AG09309 (cell line): ENCODE results near the gene CXCR5.
A peak's percentile ranks its signal among the peaks of the same experiment; 100 is the strongest.

Source experiments
- DNase-seq: peaks from one replicate; pipeline ENCODE4 v3.0.0-alpha.2; 2010; ENCODE audit warnings: low read depth
- H3K4me3 ChIP-seq: 2 replicates; pipeline ENCODE4 v1.5.1; 2011; ENCODE audit warnings: mild to moderate bottlenecking, low read depth, low read length, moderate library complexity; ENCODE audit not compliant: control insufficient read depth
- TF ChIP-seq, protein P1 (sequence below): IDR thresholded peaks from 2 replicates; pipeline ENCODE4 v1.5.1; 2011; ENCODE audit warnings: mild to moderate bottlenecking, low read depth, low read length, inconsistent platforms; ENCODE audit not compliant: insufficient read depth, control insufficient read depth; ENCODE audit errors: missing control alignments

Gene CXCR5

GRCh38 chr11:118889797-118890196 is 6.1 kb downstream of the CXCR5 start:
- H3K4me3 ChIP-seq, result no peak overlapping the region
- TF ChIP-seq, protein P1, sequence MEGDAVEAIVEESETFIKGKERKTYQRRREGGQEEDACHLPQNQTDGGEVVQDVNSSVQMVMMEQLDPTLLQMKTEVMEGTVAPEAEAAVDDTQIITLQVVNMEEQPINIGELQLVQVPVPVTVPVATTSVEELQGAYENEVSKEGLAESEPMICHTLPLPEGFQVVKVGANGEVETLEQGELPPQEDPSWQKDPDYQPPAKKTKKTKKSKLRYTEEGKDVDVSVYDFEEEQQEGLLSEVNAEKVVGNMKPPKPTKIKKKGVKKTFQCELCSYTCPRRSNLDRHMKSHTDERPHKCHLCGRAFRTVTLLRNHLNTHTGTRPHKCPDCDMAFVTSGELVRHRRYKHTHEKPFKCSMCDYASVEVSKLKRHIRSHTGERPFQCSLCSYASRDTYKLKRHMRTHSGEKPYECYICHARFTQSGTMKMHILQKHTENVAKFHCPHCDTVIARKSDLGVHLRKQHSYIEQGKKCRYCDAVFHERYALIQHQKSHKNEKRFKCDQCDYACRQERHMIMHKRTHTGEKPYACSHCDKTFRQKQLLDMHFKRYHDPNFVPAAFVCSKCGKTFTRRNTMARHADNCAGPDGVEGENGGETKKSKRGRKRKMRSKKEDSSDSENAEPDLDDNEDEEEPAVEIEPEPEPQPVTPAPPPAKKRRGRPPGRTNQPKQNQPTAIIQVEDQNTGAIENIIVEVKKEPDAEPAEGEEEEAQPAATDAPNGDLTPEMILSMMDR, result no peak
- DNase-seq, result peak; percentile 51

- H3K4me3 ChIP-seq, result no peak overlapping the region
- no peak for DNase-seq
- TF ChIP-seq, protein P1, result no peak
These were observed 8.8 kb downstream of the CXCR5 start for GRCh38 chr11:118892514-118892913.

GRCh38 chr11:118892964-118893363 is 9.3 kb downstream of the CXCR5 start:
- no peak overlapping the region for H3K4me3 ChIP-seq
- TF ChIP-seq, protein P1, result no peak
- no peak for DNase-seq

DNA sequence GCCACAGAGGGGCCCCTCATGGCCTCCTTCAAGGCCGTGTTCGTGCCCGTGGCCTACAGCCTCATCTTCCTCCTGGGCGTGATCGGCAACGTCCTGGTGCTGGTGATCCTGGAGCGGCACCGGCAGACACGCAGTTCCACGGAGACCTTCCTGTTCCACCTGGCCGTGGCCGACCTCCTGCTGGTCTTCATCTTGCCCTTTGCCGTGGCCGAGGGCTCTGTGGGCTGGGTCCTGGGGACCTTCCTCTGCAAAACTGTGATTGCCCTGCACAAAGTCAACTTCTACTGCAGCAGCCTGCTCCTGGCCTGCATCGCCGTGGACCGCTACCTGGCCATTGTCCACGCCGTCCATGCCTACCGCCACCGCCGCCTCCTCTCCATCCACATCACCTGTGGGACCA is 10.0 kb downstream of the CXCR5 start:
- DNase-seq, result no peak
- TF ChIP-seq, protein P1, result no peak
- no peak overlapping the region for H3K4me3 ChIP-seq

GRCh38 chr11:118894192-118894591 is 10.5 kb downstream of the CXCR5 start:
- no peak for DNase-seq
- TF ChIP-seq, protein P1, result no peak
- no peak overlapping the region for H3K4me3 ChIP-seq

DNA sequence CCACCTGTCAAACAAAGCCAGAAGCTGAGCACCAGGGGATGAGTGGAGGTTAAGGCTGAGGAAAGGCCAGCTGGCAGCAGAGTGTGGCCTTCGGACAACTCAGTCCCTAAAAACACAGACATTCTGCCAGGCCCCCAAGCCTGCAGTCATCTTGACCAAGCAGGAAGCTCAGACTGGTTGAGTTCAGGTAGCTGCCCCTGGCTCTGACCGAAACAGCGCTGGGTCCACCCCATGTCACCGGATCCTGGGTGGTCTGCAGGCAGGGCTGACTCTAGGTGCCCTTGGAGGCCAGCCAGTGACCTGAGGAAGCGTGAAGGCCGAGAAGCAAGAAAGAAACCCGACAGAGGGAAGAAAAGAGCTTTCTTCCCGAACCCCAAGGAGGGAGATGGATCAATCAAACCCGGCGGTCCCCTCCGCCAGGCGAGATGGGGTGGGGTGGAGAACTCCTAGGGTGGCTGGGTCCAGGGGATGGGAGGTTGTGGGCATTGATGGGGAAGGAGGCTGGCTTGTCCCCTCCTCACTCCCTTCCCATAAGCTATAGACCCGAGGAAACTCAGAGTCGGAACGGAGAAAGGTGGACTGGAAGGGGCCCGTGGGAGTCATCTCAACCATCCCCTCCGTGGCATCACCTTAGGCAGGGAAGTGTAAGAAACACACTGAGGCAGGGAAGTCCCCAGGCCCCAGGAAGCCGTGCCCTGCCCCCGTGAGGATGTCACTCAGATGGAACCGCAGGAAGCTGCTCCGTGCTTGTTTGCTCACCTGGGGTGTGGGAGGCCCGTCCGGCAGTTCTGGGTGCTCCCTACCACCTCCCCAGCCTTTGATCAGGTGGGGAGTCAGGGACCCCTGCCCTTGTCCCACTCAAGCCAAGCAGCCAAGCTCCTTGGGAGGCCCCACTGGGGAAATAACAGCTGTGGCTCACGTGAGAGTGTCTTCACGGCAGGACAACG is 11.7 kb downstream of the CXCR5 start:
- DNase-seq, result no peak
- TF ChIP-seq, protein P1, result no peak
- H3K4me3 ChIP-seq, result no peak overlapping the region
